Measurements from ENCODE around the gene LHX8.

GRCh38 chr1:75092141-75092540, 42.0 kb upstream of the LHX8 start:
- TF ChIP-seq CTCF (IDR thresholded peaks at IDR 0.05) (no peak), EP300 (IDR thresholded peaks at IDR 0.05) (no peak), POLR2AphosphoS5 (IDR thresholded peaks at IDR 0.05) (no peak), POLR2A (IDR thresholded peaks at IDR 0.05) (no peak)
